K562 (cell line): ENCODE results near the gene LRCH1. TPM values are rescaled to one million over a fixed set of nuclear protein-coding genes. Genes with fewer than 3 reads are reported as not detected.

Experiments
- ATAC-seq: fragments of 200-7000 bp; cut with Tn5 transposase; 3 replicates; pipeline ENCODE4 v1.9.1; 2020; ENCODE audit warnings: moderate library complexity
- BruUV-seq: library from RNA; stranded (reverse); fragments of 400-500 nt; replicated peaks from 2 replicates; lab custom pipeline; 2021; lab: Mats Ljungman, UMichigan
- CTCF ChIA-PET: fragments of 300-600 bp; formaldehyde crosslinking; extraction: SDS; loops from one replicate; lab custom pipeline; 2021; ENCODE audit warnings: low intra/inter-chr PET ratio; lab: Yijun Ruan, JAX
- POLR2A ChIA-PET: fragments of 300-600, 350-650 bp; sonication (Branson Sonifier 250); formaldehyde crosslinking; extraction: SDS; loops from one replicate; lab custom pipeline; 2021; ENCODE audit warnings: antibody characterized with exemption, inconsistent platforms; lab: Yijun Ruan, JAX
- DNase-seq, 4 experiments: peaks; one replicate each; pipeline versions ENCODE4 v3.0.0 to v3.0.0-alpha.2; 2011 to 2018; ENCODE audit warnings: low spot score in 3 of 4, mixed read lengths in 3 of 4; ENCODE audit errors: extremely low read depth in 1 of 4
- FAIRE-seq: peaks from 2 replicates; lab custom pipeline; 2011; peaks lifted over from hg19 to GRCh38; lab: Jason Lieb, UNC
- H2AFZ ChIP-seq: 2 replicates; pipeline ENCODE4 v1.6.0; 2011; ENCODE audit warnings: low read depth, low read length, control low read depth, inconsistent platforms
- H3K27ac ChIP-seq: fragments of 200-600 bp; 3 replicates; pipeline ENCODE4 v1.8.0; 2011; ENCODE audit warnings: low read depth, mild to moderate bottlenecking, control low read depth, inconsistent platforms, low read length, moderate library complexity, mixed read lengths; ENCODE audit errors: extremely low read depth
- H3K27me3 ChIP-seq, 2 experiments: fragments of 300-600 bp in 1 of 2; 2 replicates in 1 of 2; 3 replicates in 1 of 2; pipeline versions ENCODE4 v1.6.0 to v1.8.0; 2011; ENCODE audit warnings: inconsistent platforms in 2 of 2, low read length in 2 of 2, mild to moderate bottlenecking in 1 of 2, mixed read lengths in 1 of 2, moderate library complexity in 1 of 2; ENCODE audit not compliant: control insufficient read depth in 2 of 2, insufficient read depth in 2 of 2
- H3K36me3 ChIP-seq: fragments of 300-600 bp; 3 replicates; pipeline ENCODE4 v1.8.0; 2011; ENCODE audit warnings: mild to moderate bottlenecking, low read length, inconsistent platforms; ENCODE audit not compliant: control insufficient read depth, insufficient read depth
- H3K4me1 ChIP-seq, 2 experiments: fragments of 200-600 bp in 1 of 2; replicated peaks in 1 of 2; 2 replicates in 1 of 2; 3 replicates in 1 of 2; pipeline versions ENCODE4 v1.5.1 to v1.8.0; 2011; ENCODE audit warnings: inconsistent platforms in 2 of 2, low read length in 2 of 2, mild to moderate bottlenecking in 1 of 2, mixed read lengths in 1 of 2, moderate library complexity in 1 of 2; ENCODE audit not compliant: control insufficient read depth in 2 of 2, insufficient read depth in 2 of 2
- H3K4me2 ChIP-seq: 2 replicates; pipeline ENCODE4 v1.6.1; 2011; ENCODE audit warnings: low read length, control low read depth, inconsistent platforms, mixed read lengths; ENCODE audit not compliant: insufficient read depth
- H3K4me3 ChIP-seq: fragments of 200-600 bp; sonication (generic), shearing (Covaris generic); 2 replicates; pipeline ENCODE4 v1.5.1; 2016; ENCODE audit warnings: control low read depth, inconsistent platforms
- H3K79me2 ChIP-seq: fragments of 200-600 bp; 3 replicates; pipeline ENCODE4 v1.8.0; 2011; ENCODE audit warnings: low read length, inconsistent platforms; ENCODE audit not compliant: control insufficient read depth, insufficient read depth
- H3K9ac ChIP-seq, 2 experiments: 2 replicates each; pipeline versions ENCODE4 v1.6.0 to v1.6.1; 2011; ENCODE audit warnings: low read depth in 2 of 2, low read length in 2 of 2, control low read depth in 1 of 2, inconsistent platforms in 1 of 2, mild to moderate bottlenecking in 1 of 2, mixed read lengths in 1 of 2; ENCODE audit not compliant: insufficient read depth in 1 of 2
- H3K9me1 ChIP-seq: one replicate; pipeline ENCODE4 v1.6.0; 2011; ENCODE audit warnings: inconsistent platforms, mild to moderate bottlenecking, low read length, moderate library complexity; ENCODE audit not compliant: control insufficient read depth, insufficient read depth
- H3K9me3 ChIP-seq: replicated peaks from 2 replicates; pipeline ENCODE4 v1.5.1; 2011; ENCODE audit warnings: low read depth, low read length, inconsistent platforms; ENCODE audit not compliant: control insufficient read depth, insufficient read depth
- H4K20me1 ChIP-seq: replicated peaks from 2 replicates; pipeline ENCODE4 v1.6.1; 2011; ENCODE audit warnings: low read length, inconsistent platforms, mixed read lengths; ENCODE audit not compliant: control insufficient read depth, insufficient read depth
- HDAC8 ChIP-seq: fragments of 450-650 bp; IDR thresholded peaks from 2 replicates; pipeline ENCODE4 v1.6.1; 2016; ENCODE audit warnings: mild to moderate bottlenecking, missing genetic modification characterization, moderate library complexity, missing compliant biosample characterization
- HMBOX1 ChIP-seq: sonication (generic); IDR thresholded peaks from 2 replicates; pipeline ENCODE4 v1.6.1; 2016
- HOXB6 ChIP-seq: fragments of 250-450 bp; sonication (Bioruptor Pico); IDR thresholded peaks from 2 replicates; pipeline ENCODE4 v1.5.1; 2022; ENCODE audit warnings: mild to moderate bottlenecking, borderline replicate concordance
- PRDM10 ChIP-seq: fragments of 450-650 bp; IDR thresholded peaks from 2 replicates; pipeline ENCODE4 v1.6.1; 2018; ENCODE audit not compliant: partially characterized antibody
- PRMT5 ChIP-seq: sonication (generic); formaldehyde crosslinking; IDR thresholded peaks from 2 replicates; pipeline ENCODE4 v1.5.0; 2020; ENCODE audit warnings: missing genetic modification reagents
- RBM39 ChIP-seq: fragments of 200-400 bp; formaldehyde crosslinking; optimal IDR thresholded peaks from 2 replicates; pipeline ENCODE3; 2018; ENCODE audit warnings: low read depth, low read length
- ZFP36 ChIP-seq: fragments of 150-350 bp; IDR thresholded peaks from 2 replicates; pipeline ENCODE4 v1.6.1; 2018; ENCODE audit warnings: low read length, low read depth; ENCODE audit not compliant: partially characterized antibody
- ZNF12 ChIP-seq: sonication (generic); formaldehyde crosslinking; IDR thresholded peaks from 2 replicates; pipeline ENCODE4 v1.4.0; 2020; ENCODE audit warnings: mild to moderate bottlenecking, missing genetic modification reagents
- ZNF174 ChIP-seq: fragments of 250-450 bp; sonication (Bioruptor Pico); IDR thresholded peaks from 2 replicates; pipeline ENCODE4 v1.4.0; 2020; ENCODE audit warnings: mild to moderate bottlenecking
- ZNF609 ChIP-seq: sonication (generic); formaldehyde crosslinking; IDR thresholded peaks from 2 replicates; pipeline ENCODE4 v1.8.1; 2023; ENCODE audit warnings: missing genetic modification reagents, mild to moderate bottlenecking, borderline replicate concordance
- ZNF76 ChIP-seq: fragments of 250-450 bp; sonication (Bioruptor Pico); IDR thresholded peaks from 2 replicates; pipeline ENCODE4 v1.4.0; 2020; ENCODE audit warnings: mild to moderate bottlenecking, moderate library complexity, borderline replicate concordance
- ZNF764 ChIP-seq: fragments of 250-450 bp; sonication (Bioruptor Pico); IDR thresholded peaks from 2 replicates; pipeline ENCODE4 v1.4.0; 2020; ENCODE audit warnings: low read depth, mild to moderate bottlenecking, moderate library complexity
- WGBS: fragments of 100-300 bp; shearing (Covaris generic); methylation state at CpG from one replicate; pipeline ENCODE4 v1.1.6; 2016; ENCODE audit warnings: low coverage, mixed read lengths; ENCODE audit not compliant: insufficient coverage; ENCODE audit errors: missing lambda C conversion rate; 5-methylcytosine and 5-hydroxymethylcytosine counted together
- in situ Hi-C: fragments of 300-500 bp; cut with MboI; formaldehyde crosslinking; loops from 4 replicates; pipeline ENCODE4 v1.15.0; 2018; ENCODE audit warnings: inconsistent platforms, mixed read lengths
- intact Hi-C: fragments of 100-400 bp; cut with micrococcal nuclease; formaldehyde crosslinking; loops from 2 replicates; pipeline ENCODE4 v1.14.2; 2022
- polyA plus RNA-seq, 8 experiments: library from polyadenylated mRNA; depleted of rRNA in 4 of 8; stranded (reverse) in 5 of 8; unstranded in 3 of 8; fragments of >200 nt; fragmentation: Nextera tagmentation in 2 of 8; fragmentation: Illumina TruSeq in 1 of 8; extraction: Ambion mirVana in 2 of 8; extraction: Trizol in 1 of 8; gene quantifications; 2 replicates each; pipeline versions ENCODE4 v1.2.1 to v1.2.3, GENCODE V29; 2011 to 2014; ENCODE audit warnings: inconsistent platforms in 1 of 8, missing spikeins in 1 of 8
- total RNA-seq, 7 experiments: library from RNA; depleted of rRNA in 6 of 7; stranded (reverse); fragments of >200 nt in 6 of 7; fragmentation: Illumina TruSeq in 2 of 7; extraction: Trizol in 2 of 7; gene quantifications; 2 replicates each; pipeline versions ENCODE4 v1.2.1 to v1.2.3, GENCODE V29; 2011 to 2021; ENCODE audit warnings: low replicate concordance in 1 of 7

Gene LRCH1
- total and polyA plus RNA-seq, 9 of the 15 experiments (the other 6 are each of a cell fraction or from before 2014, with no cell fraction given) = 1.1 to 6.8 (median 3.7) TPM

DNA sequence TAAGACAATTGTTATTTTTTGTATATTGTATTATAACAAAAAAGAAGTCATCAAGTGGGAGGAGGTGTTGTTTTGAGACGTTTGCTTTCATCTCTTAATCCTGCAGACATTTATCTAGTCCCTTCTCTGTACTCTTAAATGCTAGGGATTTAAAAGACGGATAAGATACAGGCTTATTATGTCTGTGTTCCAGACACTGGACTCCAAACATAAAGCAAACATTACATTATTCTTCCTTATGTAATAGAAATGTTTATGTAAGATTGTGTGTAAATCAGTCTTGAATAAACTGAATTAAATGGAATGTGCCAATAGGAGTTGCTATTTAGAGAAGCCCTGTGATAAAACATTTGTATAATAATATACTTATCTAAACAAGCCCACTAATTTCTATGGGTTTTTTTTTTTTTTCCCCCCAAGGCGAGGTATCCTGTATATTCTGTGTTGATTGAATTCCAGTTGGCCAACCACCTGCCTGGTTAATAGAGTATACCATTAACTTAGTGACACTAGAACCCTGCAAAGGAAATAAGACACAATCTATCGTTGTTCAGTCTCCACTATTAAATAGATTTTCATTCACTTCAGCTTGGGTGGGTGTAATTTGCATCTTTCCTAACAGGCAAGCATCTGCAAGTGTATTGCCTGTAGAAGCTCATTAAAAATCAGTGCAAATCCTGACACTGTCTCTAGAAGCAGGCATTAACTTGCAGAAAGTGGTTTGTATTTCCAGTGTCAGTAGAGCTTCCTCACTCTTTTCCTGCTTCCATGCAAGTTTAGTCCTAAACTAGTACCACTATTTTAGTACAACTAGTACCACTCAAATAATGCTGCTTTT is 69.0 kb downstream of the LRCH1 start:
- WGBS = 32% methylated on average over 4 of the region's 4 CpGs
- DNase-seq = no peak
- no peak for TF ChIP-seq PRMT5 (CRISPR knock-in tag)
- TF ChIP-seq ZNF12 (CRISPR knock-in tag) = no peak
- TF ChIP-seq HDAC8 (tag) = no peak
- no peak for TF ChIP-seq HMBOX1
- TF ChIP-seq ZFP36 = no peak
- TF ChIP-seq ZNF76 (CRISPR knock-in tag) = no peak
- no peak for TF ChIP-seq PRDM10
- no peak for TF ChIP-seq RBM39
- no peak for TF ChIP-seq ZNF609
- TF ChIP-seq ZNF174 (CRISPR knock-in tag) = no peak
- no peak for TF ChIP-seq HOXB6 (CRISPR knock-in tag)
- no peak for TF ChIP-seq ZNF764 (CRISPR knock-in tag)

More for the DNA sequence above, 69.0 kb downstream of the LRCH1 start:
- no peak for ATAC-seq
- H3K4me3 ChIP-seq = no peak overlapping the region
- H3K27ac ChIP-seq = no peak overlapping the region
- no peak overlapping the region for H3K9ac ChIP-seq
- peaks cover 7% of the 10 kb centered on the region for H3K79me2 ChIP-seq
- no peaks in the 10 kb centered on the region for H3K36me3 ChIP-seq
- no peaks in the 10 kb centered on the region for H3K27me3 ChIP-seq
- intact Hi-C loops (no loop called here), in situ Hi-C loops (no loop called here)
- H3K4me1 ChIP-seq = peaks cover 0 to 8% of the 10 kb centered on the region in 2 experiments; a peak in 1 of 5 replicates
- no peak overlapping the region for H2AFZ ChIP-seq
- POLR2A ChIA-PET = interaction anchor here (1.0 kb wide), 1 partner anchor 16 kb away, joined by 3 read pairs; no protein-coding TSS in a partner anchor
- CTCF ChIA-PET = no interaction called here
- H3K9me1 ChIP-seq = no peaks in the 10 kb centered on the region
- H3K4me2 ChIP-seq = no peak overlapping the region
- H4K20me1 ChIP-seq = peaks cover 19% of the 10 kb centered on the region
- no TSS peak for BruUV-seq
- FAIRE-seq = no peak
- no peaks in the 10 kb centered on the region for H3K9me3 ChIP-seq
